Measurements from ENCODE around the gene NOL4.

NOL4 gene

DNA sequence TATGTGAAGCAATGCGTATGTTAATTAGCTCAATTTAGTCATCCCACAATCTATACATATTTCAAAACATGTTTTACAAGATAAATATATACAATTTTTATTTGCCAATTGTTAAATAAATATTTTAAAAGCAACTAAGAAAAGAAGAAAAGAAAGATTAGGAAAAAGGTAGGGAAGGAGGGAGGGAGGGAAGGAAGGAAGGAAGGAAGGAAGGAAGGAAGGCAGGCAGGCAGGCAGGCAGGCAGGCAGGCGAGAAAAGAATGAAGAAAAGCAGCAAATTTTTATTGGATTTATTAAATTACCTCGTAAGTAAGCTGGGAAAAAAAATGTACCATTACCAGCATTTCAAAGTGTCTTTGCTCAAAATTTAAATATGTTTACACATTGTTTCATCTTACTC, 30.5 kb downstream of the NOL4 start:
- no peak for DNase-seq

DNA sequence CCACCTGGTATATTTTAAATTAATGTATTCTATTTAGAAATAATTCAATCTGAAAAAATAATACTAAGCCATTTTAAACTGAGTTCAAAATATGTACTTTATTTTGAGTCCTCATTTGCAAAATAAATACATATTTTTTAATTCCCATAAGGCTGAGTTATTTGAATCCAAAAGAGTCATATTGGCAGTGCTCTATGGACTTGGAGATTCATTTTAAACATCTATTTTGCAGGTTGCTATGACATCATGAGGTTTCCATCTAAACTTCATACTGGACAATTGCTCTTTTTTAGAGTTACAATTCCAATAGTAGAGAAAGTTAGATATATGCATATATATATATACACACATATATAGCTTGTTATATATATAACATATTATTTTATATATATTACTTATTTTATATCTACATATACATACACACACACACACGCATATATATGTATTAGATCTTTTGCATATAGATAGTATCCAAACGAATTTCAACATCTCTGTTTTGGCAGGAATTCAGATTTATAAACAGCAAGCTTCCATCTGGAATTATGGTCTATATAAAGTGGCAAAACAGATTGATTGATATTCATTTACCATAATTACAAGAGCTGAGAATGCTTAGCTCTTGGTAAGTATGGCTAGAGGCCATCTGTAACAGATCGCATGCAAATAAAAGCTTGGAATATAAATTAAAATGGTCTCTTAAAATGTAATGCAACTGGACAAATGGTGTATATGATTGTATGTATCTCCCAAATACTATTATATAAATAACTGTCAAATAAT, 34.9 kb downstream of the NOL4 start:
- no peak for DNase-seq

Measured in fibroblast of skin of scalp (primary cell).